Measurements from ENCODE around the gene CALHM4. TPM values are rescaled to one million over a fixed set of nuclear protein-coding genes. Genes with fewer than 3 reads are reported as not detected.
A peak's percentile ranks its signal among the peaks of the same experiment; 100 is the strongest.

Gene CALHM4
- total RNA-seq, 2 experiments from 2014 or later: not detected

GRCh38 chr6:116528780-116529179 is 24.8 kb upstream of the CALHM4 start:
- ChIA-PET CTCF (no interaction called here), POLR2A (no interaction called here)
- Mint-ChIP-seq H3K4me1 (no peaks in the 10 kb centered on the region), H3K9me3 (no peaks in the 10 kb centered on the region), H3K27ac (no peak overlapping the region), H3K4me3 (no peak overlapping the region), H3K36me3 (ENCODE audit: low read depth) (no peaks in the 10 kb centered on the region), H3K27me3 (peaks cover 29% of the 10 kb centered on the region)
- DNase-seq: no peak

GRCh38 chr6:116529466-116530290 is 23.9 kb upstream of the CALHM4 start:
- H3K4me1 Mint-ChIP-seq: no peaks in the 10 kb centered on the region
- H3K27me3 Mint-ChIP-seq: peaks cover 34% of the 10 kb centered on the region
- no peaks in the 10 kb centered on the region for H3K9me3 Mint-ChIP-seq
- no peak overlapping the region for H3K4me3 Mint-ChIP-seq
- POLR2A ChIA-PET: no interaction called here
- CTCF ChIA-PET: no interaction called here
- DNase-seq: no peak
- H3K27ac Mint-ChIP-seq: no peak overlapping the region
- H3K36me3 Mint-ChIP-seq (ENCODE audit: low read depth): no peaks in the 10 kb centered on the region

- no peaks in the 10 kb centered on the region for H3K4me1 Mint-ChIP-seq
- H3K36me3 Mint-ChIP-seq (ENCODE audit: low read depth): no peaks in the 10 kb centered on the region
- peaks cover 37% of the 10 kb centered on the region for H3K27me3 Mint-ChIP-seq
- CTCF ChIA-PET: no interaction called here
- no peak overlapping the region for H3K4me3 Mint-ChIP-seq
- no peak for DNase-seq
- POLR2A ChIA-PET: no interaction called here
- no peak overlapping the region for H3K27ac Mint-ChIP-seq
- no peaks in the 10 kb centered on the region for H3K9me3 Mint-ChIP-seq
Measured at GRCh38 chr6:116530436-116530835, 23.1 kb upstream of the CALHM4 start.

GRCh38 chr6:116531675-116532570 is 21.6 kb upstream of the CALHM4 start:
- no peak overlapping the region for H3K4me3 Mint-ChIP-seq
- H3K36me3 Mint-ChIP-seq (ENCODE audit: low read depth): no peaks in the 10 kb centered on the region
- CTCF ChIA-PET: interaction anchor here (0.9 to 1.0 kb wide), 2 partner anchors 183 to 263 kb away, joined by 3 read pairs; no protein-coding TSS in a partner anchor
- H3K27me3 Mint-ChIP-seq: peaks cover 35% of the 10 kb centered on the region
- H3K4me1 Mint-ChIP-seq: no peaks in the 10 kb centered on the region
- no peaks in the 10 kb centered on the region for H3K9me3 Mint-ChIP-seq
- peak; percentile 75 for DNase-seq
- H3K27ac Mint-ChIP-seq: no peak overlapping the region
- POLR2A ChIA-PET: no interaction called here

GRCh38 chr6:116533233-116533957 is 20.2 kb upstream of the CALHM4 start:
- H3K36me3 Mint-ChIP-seq (ENCODE audit: low read depth): no peaks in the 10 kb centered on the region
- no peaks in the 10 kb centered on the region for H3K4me1 Mint-ChIP-seq
- no peak overlapping the region for H3K4me3 Mint-ChIP-seq
- H3K27ac Mint-ChIP-seq: no peak overlapping the region
- H3K9me3 Mint-ChIP-seq: no peaks in the 10 kb centered on the region
- DNase-seq: no peak
- CTCF ChIA-PET: interaction anchor here (1.2 to 1.4 kb wide), 3 partner anchors 50 to 265 kb away, joined by 3 to 4 read pairs (median 3); no protein-coding TSS in a partner anchor
- POLR2A ChIA-PET: no interaction called here
- peaks cover 35% of the 10 kb centered on the region for H3K27me3 Mint-ChIP-seq

- ChIA-PET CTCF (interaction anchor here (1.1 kb wide), 2 partner anchors 13 to 267 kb away, joined by 3 to 5 read pairs; no protein-coding TSS in a partner anchor), POLR2A (no interaction called here)
- H3K36me3 Mint-ChIP-seq (ENCODE audit: low read depth): no peaks in the 10 kb centered on the region
- DNase-seq: no peak
- H3K4me1 Mint-ChIP-seq: no peaks in the 10 kb centered on the region
- H3K27me3 Mint-ChIP-seq: peaks cover 23% of the 10 kb centered on the region
- H3K27ac Mint-ChIP-seq: no peak overlapping the region
- H3K9me3 Mint-ChIP-seq: no peaks in the 10 kb centered on the region
- H3K4me3 Mint-ChIP-seq: no peak overlapping the region
Measured at GRCh38 chr6:116535109-116535508, 18.4 kb upstream of the CALHM4 start.

- Mint-ChIP-seq H3K9me3 (no peaks in the 10 kb centered on the region), H3K27ac (no peak overlapping the region), H3K4me1 (no peaks in the 10 kb centered on the region), H3K4me3 (no peak overlapping the region), H3K36me3 (ENCODE audit: low read depth) (no peaks in the 10 kb centered on the region), H3K27me3 (peaks cover 25% of the 10 kb centered on the region)
- ChIA-PET POLR2A (no interaction called here), CTCF (interaction anchor here (1.1 kb wide), 1 partner anchor 14 kb away, joined by 3 read pairs; no protein-coding TSS in a partner anchor)
- peak; percentile 54 for DNase-seq
Measured at GRCh38 chr6:116536216-116536621, 17.3 kb upstream of the CALHM4 start.

GRCh38 chr6:116542426-116542825 is 11.1 kb upstream of the CALHM4 start:
- no peaks in the 10 kb centered on the region for H3K9me3 Mint-ChIP-seq
- POLR2A ChIA-PET: interaction anchor here (0.7 kb wide), 1 partner anchor 11 kb away, joined by 5 read pairs; the partner anchor contains the start of gene CALHM4
- peaks cover 28% of the 10 kb centered on the region for H3K27me3 Mint-ChIP-seq
- CTCF ChIA-PET: no interaction called here
- no peak overlapping the region for H3K4me3 Mint-ChIP-seq
- no peaks in the 10 kb centered on the region for H3K4me1 Mint-ChIP-seq
- no peaks in the 10 kb centered on the region for H3K36me3 Mint-ChIP-seq (ENCODE audit: low read depth)
- H3K27ac Mint-ChIP-seq: no peak overlapping the region
- DNase-seq: no peak

GRCh38 chr6:116543149-116543548 is 10.4 kb upstream of the CALHM4 start:
- H3K27ac Mint-ChIP-seq: no peak overlapping the region
- no peaks in the 10 kb centered on the region for H3K9me3 Mint-ChIP-seq
- no peaks in the 10 kb centered on the region for H3K4me1 Mint-ChIP-seq
- CTCF ChIA-PET: interaction anchor here (0.6 to 1.0 kb wide), 2 partner anchors 18 to 318 kb away, joined by 3 to 5 read pairs; no protein-coding TSS in a partner anchor
- H3K27me3 Mint-ChIP-seq: peaks cover 28% of the 10 kb centered on the region
- DNase-seq: no peak
- H3K4me3 Mint-ChIP-seq: no peak overlapping the region
- POLR2A ChIA-PET: no interaction called here
- H3K36me3 Mint-ChIP-seq (ENCODE audit: low read depth): no peaks in the 10 kb centered on the region

GRCh38 chr6:116545651-116546050 is 7.9 kb upstream of the CALHM4 start, which contains the start of gene TRAPPC3L:
Gene TRAPPC3L (minus strand): TSS chr6:116545684. CDS start chr6:116545514, 170 bp downstream.
- Mint-ChIP-seq H3K4me1 (no peaks in the 10 kb centered on the region), H3K36me3 (ENCODE audit: low read depth) (no peaks in the 10 kb centered on the region), H3K9me3 (no peaks in the 10 kb centered on the region), H3K4me3 (no peak within 1 kb of the TSS), H3K27ac (no peak within 1 kb of the TSS), H3K27me3 (peaks cover 28% of the 10 kb centered on the region)
- ChIA-PET POLR2A (no interaction called here), CTCF (interaction anchor here (1.2 kb wide), 1 partner anchor 16 kb away, joined by 3 read pairs; no protein-coding TSS in a partner anchor)
- DNase-seq: no peak

GRCh38 chr6:116547358-116547757 is 6.2 kb upstream of the CALHM4 start:
- CTCF ChIA-PET: interaction anchor here (0.9 kb wide), 1 partner anchor 22 kb away, joined by 3 read pairs; no protein-coding TSS in a partner anchor
- no peaks in the 10 kb centered on the region for H3K9me3 Mint-ChIP-seq

GRCh38 chr6:116550796-116551195 is 2.8 kb upstream of the CALHM4 start:
- Mint-ChIP-seq H3K36me3 (ENCODE audit: low read depth) (no peaks in the 10 kb centered on the region), H3K27ac (no peak overlapping the region), H3K27me3 (peaks cover 23% of the 10 kb centered on the region), H3K4me1 (no peaks in the 10 kb centered on the region), H3K9me3 (no peaks in the 10 kb centered on the region), H3K4me3 (no peak overlapping the region)
- no peak for DNase-seq
- CTCF ChIA-PET: no interaction called here
- POLR2A ChIA-PET: no interaction called here

More at GRCh38 chr6:116547358-116547757, 6.2 kb upstream of the CALHM4 start:
- Mint-ChIP-seq H3K4me3 (no peak overlapping the region), H3K27ac (no peak overlapping the region), H3K27me3 (peaks cover 25% of the 10 kb centered on the region), H3K36me3 (ENCODE audit: low read depth) (no peaks in the 10 kb centered on the region), H3K4me1 (no peaks in the 10 kb centered on the region)
- POLR2A ChIA-PET: no interaction called here
- DNase-seq: no peak

Data from activated CD4-positive, alpha-beta T cell treated with anti-CD3 and anti-CD28 coated beads, Interleukin-2, amount 10 ng/mL, durations not matched to agents 7 days and 5 days (primary cell).